Brain microvascular endothelial cell (primary cell): ENCODE measurements around the gene PRKN.

Source experiments
- DNase-seq: peaks from one replicate; pipeline ENCODE4 v3.0.0-alpha.2; 2020
- H3K27ac ChIP-seq: fragments of 250-450 bp; sonication (Bioruptor Pico); 2 replicates; pipeline ENCODE4 v1.5.1; 2020; ENCODE audit warnings: mild to moderate bottlenecking, moderate library complexity
- H3K27me3 ChIP-seq: fragments of 250-450 bp; sonication (Bioruptor Pico); replicated peaks from 2 replicates; pipeline ENCODE4 v1.5.1; 2020; ENCODE audit warnings: mild to moderate bottlenecking
- H3K36me3 ChIP-seq: fragments of 250-450 bp; sonication (Bioruptor Pico); replicated peaks from 2 replicates; pipeline ENCODE4 v1.5.1; 2020; ENCODE audit warnings: mild to moderate bottlenecking
- H3K4me3 ChIP-seq: 2 replicates; pipeline ENCODE4 v1.5.1; 2011; ENCODE audit warnings: low read depth, mild to moderate bottlenecking, control low read depth, low read length, moderate library complexity
- CTCF ChIP-seq: IDR thresholded peaks from 2 replicates; pipeline ENCODE4 v1.5.1; 2011; ENCODE audit warnings: low read depth, mild to moderate bottlenecking, moderate library complexity, low read length, control low read depth, inconsistent platforms; ENCODE audit errors: missing control alignments
- in situ Hi-C: cut with HindIII; loops from 2 replicates; pipeline ENCODE4 v1.10.0; 2017; ENCODE audit warnings: low sequenced_read_pairs, low pct_ligation_motif_present

PRKN gene

DNA sequence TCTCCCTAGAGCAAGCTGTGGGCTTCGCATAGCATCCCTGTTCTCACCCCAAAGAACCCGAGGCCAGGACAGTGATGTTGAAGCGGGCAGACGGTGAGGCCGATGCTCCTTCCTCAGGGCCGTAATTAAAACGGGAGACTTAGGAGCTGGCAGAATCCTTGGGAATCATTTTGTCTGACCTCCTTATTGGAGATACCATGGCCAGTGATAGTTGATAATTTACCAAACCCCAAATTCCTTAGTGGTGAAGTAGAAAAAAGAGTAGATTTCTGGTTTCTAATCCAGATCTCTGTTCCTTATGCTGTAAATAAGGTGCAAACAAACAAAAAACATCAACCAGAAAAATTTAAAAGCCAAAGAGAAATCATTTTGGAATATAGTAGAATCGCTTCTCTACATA lies 1092.7 kb downstream of the PRKN start:
- in situ Hi-C loops: no loop called here

DNA sequence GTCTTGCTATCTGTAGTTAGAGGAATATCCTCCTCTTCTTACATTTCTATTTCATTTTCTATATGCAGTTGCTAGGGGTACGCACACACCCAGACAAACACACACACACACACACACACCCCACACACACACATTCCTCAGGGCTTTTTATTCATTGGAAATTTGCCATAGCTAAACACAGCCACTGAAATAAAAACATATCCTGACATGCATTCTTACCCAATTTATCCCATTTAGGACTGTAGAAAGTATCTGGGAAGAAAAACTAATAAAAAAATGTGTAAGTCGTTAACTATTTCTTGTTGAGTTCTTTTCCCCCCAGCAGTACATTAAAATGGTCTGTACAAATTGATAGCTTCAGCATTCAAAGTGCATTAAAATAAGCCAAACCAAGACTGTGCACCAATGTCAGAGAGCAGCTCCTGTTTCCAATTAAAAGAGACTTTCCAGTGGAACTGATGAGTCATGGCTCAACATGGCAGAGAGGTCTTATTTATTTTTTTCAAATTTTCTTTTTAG lies 1095.8 kb downstream of the PRKN start:
- in situ Hi-C loops: no loop called here
- Histone ChIP-seq H3K27ac (peak overlapping the region; percentile 86), H3K4me3 (no peak overlapping the region), H3K27me3 (no peaks in the 10 kb centered on the region), H3K36me3 (no peaks in the 10 kb centered on the region)
- DNase-seq: peak; percentile 86
- TF ChIP-seq CTCF: no peak

More for the DNA sequence above, 1092.7 kb downstream of the PRKN start:
- DNase-seq: no peak
- no peaks in the 10 kb centered on the region for H3K36me3 ChIP-seq
- H3K27me3 ChIP-seq: no peaks in the 10 kb centered on the region
- no peak for TF ChIP-seq CTCF
- H3K4me3 ChIP-seq: no peak overlapping the region
- H3K27ac ChIP-seq: no peak overlapping the region

- no peaks in the 10 kb centered on the region for H3K27me3 ChIP-seq
- in situ Hi-C loops: no loop called here
- TF ChIP-seq CTCF: no peak
- H3K36me3 ChIP-seq: no peaks in the 10 kb centered on the region
- H3K27ac ChIP-seq: no peak overlapping the region
- no peak overlapping the region for H3K4me3 ChIP-seq
- DNase-seq: no peak
These were observed 1096.9 kb downstream of the PRKN start for GRCh38 chr6:161630674-161631073.

GRCh38 chr6:161626132-161626676 lies 1101.4 kb downstream of the PRKN start:
- Histone ChIP-seq H3K36me3 (no peaks in the 10 kb centered on the region), H3K27me3 (no peaks in the 10 kb centered on the region), H3K4me3 (no peak overlapping the region), H3K27ac (no peak overlapping the region)
- TF ChIP-seq CTCF: no peak
- no peak for DNase-seq
- in situ Hi-C loops: no loop called here

DNA sequence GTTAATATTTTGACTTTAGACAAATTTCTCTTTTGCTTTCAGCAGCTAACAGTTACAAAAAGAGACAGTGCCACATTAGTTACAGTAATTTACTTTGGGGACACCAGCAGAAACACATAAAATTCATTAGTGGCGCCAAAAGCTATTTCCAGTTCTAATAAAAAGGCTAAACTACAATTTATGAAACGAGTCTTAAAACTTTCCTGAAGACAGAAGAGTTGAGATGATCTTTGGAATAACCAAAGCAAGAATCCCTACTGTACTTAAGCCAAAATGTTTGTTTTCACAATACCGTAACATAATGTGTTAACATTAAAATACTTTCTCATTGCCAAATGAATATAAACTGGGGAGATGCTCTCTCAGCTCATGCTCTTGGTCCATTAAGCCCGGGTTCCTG lies 1103.5 kb downstream of the PRKN start:
- no peaks in the 10 kb centered on the region for H3K27me3 ChIP-seq
- no peak overlapping the region for H3K4me3 ChIP-seq
- no peak for DNase-seq
- no peak for TF ChIP-seq CTCF
- no peak overlapping the region for H3K27ac ChIP-seq
- H3K36me3 ChIP-seq: no peaks in the 10 kb centered on the region
- in situ Hi-C loops: no loop called here

- no peak for TF ChIP-seq CTCF
- Histone ChIP-seq H3K27ac (no peak overlapping the region), H3K27me3 (no peaks in the 10 kb centered on the region), H3K4me3 (no peak overlapping the region), H3K36me3 (no peaks in the 10 kb centered on the region)
- in situ Hi-C loops: no loop called here
- DNase-seq: no peak
These were observed 1104.8 kb downstream of the PRKN start for GRCh38 chr6:161622779-161623178.
